Kidney tubule cell (primary cell): ENCODE results near the gene UBE2H.
"Not testable (repeated sequence)": the region's sequence is repeated elsewhere in the genome, so short reads cannot be mapped to it uniquely, and the experiment has no call there.

Experiments used
- DNase-seq: peaks from one replicate; pipeline ENCODE4 v3.0.0-alpha.2; 2018; ENCODE audit warnings: low spot score

UBE2H gene

DNA sequence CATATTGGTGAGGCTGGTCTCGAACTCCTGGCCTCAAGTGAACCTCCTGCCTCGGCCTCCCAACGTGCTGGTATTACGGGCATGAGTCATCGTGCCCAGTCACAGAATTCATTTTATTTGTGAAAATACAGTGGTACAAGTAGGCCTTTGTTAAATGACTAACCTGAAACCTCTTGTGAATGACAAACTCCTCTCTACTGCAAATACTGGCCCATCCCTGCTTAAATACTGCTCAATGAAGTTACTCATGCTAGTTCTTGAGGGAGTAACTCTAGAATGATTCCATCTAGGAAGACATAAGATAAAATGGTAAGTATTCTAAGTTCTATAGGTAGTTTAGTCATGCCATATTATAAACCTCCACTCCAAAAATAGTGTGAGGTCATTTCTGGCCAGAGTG lies 80.7 kb downstream of the UBE2H start:
- DNase-seq = peak; percentile 45

DNA sequence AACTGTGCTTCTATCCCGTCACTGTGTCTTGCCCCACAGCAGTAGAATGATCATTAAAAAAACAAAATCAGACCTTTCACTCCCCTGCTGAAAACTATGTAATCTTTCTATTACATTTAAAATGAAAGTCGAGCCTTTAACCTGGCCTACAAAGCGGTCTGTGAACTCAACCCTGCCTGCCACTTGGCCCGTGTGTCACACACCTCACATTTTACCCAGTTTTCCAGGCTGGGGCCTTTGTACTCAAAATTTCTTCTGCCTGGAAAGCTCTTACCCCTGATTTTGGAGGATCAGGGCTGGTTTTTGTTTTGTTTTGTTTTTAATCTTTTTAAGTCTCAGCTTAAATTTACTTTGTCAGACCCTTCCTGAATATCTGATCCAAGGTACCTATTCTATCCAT lies 82.1 kb downstream of the UBE2H start:
- no peak for DNase-seq

DNA sequence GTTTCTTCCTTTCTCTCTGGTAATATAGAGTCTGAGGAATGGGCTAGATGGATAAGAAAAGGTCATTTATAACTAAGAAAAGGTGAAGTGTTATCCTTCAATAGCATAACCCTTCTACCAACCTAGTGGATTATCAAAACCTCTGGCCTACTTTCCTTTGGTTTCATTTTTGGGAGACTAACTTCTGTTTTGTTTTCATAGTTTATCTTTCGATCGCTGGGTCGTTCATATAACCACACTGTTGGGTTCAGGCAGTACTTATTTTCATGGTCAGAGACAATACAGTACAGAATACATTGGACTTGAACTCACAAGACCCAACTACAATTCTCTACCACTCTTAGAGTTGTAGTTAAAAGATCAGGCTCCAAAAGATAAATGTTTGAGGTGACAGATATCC lies 86.5 kb downstream of the UBE2H start:
- DNase-seq = no peak

DNA sequence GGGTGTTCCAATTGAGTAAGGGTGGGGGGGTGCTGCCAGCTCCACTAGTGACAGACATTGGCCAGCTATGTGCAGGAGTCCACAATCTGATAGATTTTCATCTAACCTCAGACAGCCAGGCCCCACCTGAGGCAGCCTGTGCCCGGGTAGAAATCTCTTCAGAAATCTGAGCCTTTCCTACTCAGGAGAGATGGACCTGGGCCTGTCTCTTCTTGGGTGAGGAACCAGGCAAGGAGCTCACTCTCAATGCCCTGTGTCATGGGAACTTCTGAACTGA lies 86.9 kb downstream of the UBE2H start:
- DNase-seq = no peak

DNA sequence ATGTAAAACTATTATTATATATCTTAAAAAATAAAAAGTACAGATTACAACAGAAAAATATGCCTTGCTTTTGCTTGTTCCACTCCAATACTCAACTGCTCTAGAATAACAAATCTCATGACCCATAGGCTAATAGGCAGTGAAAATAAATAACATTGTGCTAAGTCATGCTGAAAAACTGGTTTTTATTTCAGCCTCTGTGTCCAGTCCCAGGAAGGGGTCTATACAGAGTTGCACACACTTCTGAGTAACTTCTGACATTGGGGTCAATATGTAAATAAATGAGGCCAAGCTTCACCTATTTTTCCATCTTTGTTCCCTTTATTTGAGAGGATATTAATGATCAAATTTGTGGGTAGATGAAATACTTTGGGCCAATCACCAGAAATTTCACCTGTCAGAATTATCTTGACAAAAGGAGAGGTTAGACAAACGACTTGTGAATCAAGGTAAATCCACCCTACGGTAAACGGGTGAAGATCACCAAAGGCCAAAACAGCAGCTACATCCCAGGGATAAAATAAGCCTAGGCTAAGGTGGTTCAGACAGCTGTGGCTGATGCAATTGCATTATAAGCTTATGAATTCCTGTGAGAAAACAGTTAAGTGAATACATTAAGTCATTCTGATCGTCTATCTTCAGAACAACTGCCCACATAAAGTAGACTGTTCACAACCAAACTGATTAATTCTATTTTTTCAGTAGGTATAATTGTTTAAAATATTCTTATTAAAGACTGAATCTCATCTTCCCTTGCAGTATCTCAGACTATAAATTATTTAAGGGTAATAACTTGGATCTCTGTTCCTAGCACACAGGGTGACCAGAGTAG lies 87.5 kb downstream of the UBE2H start:
- peak; percentile 60 for DNase-seq

DNA sequence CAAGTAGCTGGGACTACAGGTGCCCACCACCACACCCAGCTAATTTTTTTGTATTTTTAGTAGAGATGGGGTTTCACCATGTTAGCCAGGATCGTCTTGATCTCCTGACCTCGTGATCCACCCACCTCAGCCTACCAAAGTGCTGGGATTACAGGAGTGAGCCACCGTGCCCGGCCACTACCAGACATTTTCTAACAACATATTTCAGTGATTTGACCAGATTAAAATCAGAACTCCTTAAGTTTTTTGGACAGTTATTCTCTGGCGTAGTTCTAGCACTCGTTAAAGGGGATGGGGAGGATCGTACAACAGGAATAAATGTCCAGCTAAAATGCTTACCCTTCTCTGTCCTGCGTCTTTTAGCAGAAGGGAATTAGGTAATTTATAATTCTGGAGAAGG lies 88.1 kb downstream of the UBE2H start:
- DNase-seq = not testable (repeated sequence)

DNA sequence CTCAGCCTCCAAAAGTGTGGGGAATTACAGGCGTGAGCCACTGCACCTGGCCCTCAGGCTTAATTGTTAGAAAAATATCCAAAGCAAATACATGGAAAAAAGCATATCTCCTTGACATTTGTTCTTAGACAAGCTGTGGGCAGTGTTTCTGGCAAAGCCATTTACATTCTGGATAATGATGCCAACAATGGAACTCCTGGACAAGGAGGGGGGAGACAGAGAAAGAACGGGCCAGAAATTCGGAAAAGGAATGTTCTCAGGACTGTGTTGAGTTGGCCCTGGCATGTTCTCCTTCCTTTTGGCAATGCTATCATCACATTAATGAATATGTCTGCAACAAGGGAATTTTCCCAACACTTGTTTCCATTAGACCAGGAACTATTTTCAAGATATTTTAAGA lies 88.7 kb downstream of the UBE2H start:
- no peak for DNase-seq

DNA sequence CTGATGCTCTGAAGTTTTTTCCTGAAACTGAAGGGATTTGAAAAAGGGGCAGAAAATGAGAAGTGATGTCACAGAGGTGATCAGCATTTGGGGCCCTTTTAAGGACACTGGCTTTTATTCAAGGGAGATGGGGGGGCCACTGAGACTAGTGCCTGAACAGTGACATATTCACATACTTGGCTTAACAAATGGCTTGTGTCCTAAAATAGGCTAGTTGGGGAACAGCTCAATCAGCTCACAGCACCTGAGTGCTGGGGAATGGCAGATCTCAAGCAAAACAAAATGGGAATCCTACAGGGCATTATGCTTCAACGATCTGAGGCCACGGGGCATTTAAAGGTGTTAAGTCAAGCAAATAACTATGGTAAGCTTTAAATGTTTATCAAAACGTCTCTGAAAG lies 90.1 kb downstream of the UBE2H start:
- DNase-seq = no peak

DNA sequence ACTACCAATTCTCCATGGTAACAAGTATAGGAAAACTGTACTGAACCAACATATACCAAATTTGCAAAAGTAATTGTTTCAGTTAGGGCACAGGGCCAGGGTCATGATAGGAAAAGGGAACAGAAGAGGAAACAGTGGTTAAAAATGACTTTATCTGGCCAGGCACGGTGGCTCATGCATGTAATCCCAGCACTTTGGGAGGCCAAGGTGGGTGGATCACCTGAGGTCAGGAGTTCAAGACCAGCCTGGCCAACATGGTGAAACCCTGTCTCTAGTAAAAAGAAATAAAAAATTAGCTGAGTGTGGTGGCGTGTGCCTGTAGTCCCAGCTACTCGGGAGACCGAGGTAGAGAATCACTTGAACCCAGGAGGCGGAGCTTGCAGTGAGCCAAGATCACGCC lies 92.0 kb downstream of the UBE2H start:
- not testable (repeated sequence) for DNase-seq

DNA sequence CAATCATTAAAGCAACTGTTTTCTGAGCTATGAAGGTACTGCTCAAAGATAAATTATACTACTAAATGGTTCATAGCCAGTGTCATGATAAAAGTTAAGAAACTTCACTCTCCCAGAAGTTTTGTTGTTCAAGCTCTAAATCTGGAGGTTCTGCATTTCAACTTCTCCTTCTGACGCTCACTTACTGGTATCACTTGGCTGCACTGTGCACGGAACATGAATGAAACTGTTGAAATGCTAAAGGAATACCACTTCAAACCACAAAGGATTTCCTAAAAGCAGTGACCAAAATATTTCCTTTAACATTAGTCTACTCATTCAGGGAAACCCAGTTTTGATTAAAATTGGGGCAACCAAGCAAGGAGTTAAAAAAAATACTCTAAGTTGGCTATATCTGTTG lies 93.6 kb downstream of the UBE2H start:
- DNase-seq = no peak

DNA sequence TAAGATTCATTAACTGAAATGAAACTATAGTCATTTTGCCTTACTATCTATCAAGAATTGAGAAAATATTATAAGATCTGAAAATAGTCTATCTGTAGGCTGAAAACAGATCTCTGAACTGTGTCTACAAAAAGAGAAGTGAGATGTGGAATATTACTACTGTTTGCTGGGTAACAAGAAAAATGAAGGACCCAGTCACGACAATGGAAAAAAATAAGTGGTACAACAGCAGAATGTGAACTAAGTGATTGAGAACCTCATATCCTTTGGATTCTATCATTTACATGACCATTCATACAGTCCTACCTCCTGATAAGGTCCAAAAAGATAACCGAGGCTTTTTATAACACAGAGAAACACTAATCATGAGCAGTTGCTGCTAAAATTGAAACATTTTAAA lies 94.3 kb downstream of the UBE2H start:
- DNase-seq = no peak

DNA sequence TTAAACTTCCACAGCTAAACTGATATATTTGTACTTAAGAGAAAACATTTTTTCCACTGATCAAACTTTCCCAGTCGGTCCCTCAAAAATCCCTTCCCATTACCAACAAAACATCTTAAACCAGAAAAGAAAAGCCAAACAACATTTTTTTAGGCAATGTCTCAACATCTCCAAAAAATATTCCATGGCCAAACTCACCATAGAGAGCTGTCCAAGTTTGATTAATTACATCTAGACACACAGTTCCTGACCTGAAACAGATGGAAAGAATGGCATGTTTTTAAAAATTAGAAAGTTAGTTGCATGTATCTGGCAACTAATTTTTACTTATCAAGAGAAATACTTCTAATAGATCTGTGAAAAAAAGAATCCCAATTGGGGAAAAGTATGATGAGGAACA lies 95.4 kb downstream of the UBE2H start:
- DNase-seq = no peak

DNA sequence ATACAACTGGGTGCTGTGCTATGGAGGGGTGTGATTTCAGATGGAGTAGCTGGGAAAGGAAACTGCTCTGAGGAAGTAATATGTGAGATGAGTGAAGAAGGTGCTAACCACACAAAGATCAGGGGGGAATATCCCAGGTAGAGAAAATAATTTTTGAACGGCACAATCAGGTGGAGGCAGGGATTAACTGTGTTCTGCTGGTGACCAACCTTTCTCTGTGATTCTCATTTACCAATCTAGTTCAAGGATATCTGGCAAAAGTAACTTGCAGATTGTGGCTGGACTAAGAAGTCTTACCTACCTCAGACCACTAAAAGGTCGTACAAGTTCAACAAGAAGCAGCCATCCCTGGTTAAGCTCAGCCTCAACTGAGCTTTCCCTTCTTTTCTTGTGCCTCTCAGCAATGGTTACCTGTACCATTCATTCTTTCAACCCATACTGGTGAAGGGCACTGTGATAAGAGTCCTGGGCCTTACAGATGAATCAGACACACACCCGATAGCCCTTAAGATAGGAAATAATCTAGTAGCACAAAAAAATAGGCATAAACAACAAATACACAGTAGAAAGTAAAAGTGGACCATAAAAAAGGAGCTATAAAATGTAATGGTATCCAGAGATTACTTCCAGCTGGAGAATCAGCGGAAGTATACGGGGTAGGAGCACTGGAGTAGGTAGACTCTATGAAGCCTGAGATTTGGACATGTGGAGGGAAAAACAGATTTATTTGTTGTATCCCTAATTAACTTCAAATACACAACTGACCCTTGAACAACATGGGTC lies 96.6 kb downstream of the UBE2H start:
- DNase-seq = no peak

DNA sequence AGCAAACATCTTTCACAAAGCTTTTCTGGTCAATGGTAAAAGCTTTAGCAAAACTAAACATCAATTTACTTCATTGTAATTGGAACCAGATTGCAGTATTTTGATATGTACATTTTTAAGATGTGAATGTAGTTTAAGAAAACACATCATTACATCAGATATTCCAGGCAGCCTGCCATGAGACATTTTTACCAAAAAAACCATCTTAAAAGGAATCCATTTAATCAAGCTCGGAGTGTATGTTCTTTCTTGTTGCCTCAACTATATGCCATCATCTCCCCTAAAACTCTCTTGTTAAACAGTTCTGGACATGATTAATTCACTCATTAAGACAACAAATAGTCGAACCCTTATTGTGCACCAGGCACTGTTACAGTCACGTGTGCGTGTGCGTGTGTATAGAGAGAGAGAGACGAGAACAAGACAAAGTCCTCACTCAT lies 97.5 kb downstream of the UBE2H start:
- DNase-seq = no peak

DNA sequence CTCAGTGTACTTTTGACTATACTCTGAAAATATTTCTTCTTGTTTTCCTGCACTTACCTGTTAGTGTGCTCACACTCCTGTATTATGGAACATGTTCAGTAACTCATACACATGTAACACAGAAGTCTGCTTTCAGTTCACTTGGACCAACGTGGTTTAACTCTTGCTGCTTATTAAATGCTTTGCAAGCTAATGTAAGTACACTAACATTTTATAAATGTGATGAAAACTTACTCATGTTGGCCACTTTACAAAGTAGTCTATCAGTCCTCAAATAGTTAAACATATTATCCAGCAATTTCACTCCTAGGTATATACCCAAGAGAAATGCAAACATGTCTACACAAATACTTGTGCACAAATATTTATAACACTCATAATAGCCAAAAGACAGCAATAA lies 98.4 kb downstream of the UBE2H start:
- no peak for DNase-seq

DNA sequence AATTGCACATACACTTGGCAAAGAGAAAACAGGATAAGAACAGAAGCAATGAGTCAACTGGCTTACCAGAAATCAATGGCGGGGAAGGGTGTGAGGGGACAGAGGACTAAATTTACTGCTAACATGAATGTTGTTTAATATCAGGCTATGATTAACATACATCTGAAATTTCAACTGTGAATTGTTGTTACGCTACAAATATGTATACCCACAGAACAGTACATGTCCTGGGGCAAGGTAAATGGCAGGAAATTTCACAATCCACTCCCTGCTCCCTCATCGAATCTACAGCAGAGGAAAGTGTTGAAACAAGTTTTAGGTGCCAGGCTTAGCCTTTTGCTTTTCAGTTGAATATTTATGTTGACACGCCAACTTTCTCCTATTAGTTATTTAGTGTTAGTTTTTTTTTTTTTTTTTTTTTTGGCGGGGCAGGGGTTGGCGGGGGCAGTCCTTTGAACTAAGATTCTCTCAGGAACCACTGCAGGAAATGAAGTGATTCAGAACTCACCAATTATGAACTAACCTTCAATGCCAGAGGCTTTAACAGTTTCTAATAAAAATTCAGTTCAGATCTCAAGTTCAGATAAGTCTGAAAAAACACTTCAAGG lies 99.0 kb downstream of the UBE2H start:
- no peak for DNase-seq

DNA sequence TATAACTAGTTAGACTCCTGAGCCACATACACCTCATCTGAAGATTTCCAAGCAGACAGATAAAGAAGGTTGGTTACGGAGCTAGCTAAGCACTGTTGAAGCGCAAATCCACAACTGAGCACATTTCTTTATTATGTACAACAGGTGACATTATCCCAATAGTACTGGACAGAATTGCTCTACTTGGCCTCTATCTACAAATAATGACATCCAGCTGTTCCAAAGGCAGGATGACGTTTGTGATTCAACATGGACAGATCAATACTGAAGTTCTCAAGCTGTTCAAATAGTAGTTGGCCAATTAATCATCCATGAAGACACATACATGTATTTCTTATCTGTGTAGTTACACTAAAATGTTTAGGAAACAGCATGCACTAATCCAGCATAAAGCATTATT lies 101.0 kb downstream of the UBE2H start:
- DNase-seq = no peak

DNA sequence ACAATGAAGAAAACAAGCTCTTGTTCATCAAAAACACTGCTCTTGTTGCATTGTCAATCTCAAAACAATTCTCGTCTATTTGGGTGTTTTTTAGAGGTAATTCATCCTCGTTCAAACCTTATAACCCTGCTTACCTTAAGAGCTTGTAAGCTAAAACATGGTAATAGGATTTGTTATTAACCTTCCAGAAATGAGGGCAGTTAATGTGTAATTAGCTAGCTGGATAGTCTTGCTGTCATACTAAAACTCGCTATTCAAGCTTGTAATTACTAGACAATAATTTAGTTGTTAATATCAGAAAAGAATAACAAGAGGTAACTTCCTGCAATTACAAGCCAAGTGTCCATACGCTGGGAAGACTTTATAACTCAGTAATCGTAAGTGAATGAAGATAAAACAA lies 101.6 kb downstream of the UBE2H start:
- DNase-seq = peak; percentile 56

DNA sequence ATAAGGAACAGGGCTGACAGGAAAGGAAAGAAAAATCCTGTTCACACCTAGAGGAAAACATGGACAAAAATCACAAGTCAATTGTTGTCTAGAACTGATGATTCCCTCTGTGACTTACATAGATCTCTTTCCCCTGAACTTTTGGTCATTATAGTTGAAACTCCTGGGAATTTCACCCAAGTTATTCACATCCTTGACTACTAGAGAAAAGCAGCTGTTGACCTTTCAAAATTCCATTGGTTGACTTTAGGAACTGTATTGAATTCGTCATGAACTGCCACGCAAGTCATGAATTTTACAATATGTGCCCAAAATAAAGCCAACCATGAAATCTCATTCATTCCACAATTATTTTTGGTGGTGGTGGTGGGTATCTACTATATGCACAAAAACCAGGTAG lies 104.3 kb downstream of the UBE2H start:
- DNase-seq = no peak

DNA sequence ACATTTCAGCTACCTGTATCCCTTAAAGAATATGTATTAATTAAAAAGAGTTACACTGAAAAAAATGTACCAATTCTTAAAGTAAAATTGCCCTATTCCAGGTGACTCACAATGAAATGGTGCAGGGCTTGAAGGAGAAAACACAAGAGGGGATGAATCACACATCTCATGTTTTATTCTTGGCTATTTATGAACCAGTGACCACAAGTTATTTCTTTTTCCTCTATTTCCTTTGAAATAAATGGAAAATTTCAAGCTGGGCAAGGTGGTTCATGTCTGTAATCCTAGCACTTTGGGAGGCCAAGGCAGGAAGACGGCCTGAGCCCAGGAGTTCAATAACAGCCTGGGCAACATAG lies 106.8 kb downstream of the UBE2H start:
- DNase-seq = peak; percentile 87

DNA sequence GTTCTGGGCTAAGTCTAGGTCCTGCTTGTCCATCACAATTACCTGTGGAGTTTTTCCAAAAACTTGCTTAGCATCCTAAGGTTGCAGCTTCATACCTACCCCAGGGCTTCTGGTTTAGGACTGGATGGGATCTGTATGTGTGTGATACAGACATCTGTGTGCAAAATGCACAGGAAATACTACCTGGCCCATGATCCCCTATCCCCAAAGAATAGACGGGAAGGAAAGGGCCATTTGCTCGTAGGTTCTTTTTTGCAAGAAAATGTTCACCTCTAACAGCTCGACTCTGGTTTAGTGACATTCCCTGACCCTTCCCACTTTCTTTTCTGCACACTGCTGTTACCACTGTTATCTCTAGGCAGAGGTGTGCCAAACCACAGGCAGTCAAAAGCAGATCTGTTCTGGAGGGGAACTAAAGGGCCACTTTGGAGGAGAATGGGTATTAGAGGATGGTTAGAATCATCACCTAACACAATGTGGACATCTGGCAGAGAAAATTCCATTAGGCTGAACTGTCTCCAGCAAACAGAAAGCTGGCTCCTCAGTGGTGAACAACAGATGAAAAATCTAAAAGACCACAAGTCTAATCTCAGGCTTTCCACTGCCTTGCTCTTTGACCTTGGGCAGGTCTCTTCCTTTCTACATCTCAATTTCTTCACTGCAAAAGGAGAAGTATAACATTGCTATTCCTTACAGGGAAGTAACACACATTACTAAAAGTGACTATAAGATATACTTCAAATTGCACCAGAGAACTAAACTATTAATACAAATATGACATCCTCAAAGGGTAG lies 107.4 kb downstream of the UBE2H start:
- DNase-seq = peak; percentile 79

DNA sequence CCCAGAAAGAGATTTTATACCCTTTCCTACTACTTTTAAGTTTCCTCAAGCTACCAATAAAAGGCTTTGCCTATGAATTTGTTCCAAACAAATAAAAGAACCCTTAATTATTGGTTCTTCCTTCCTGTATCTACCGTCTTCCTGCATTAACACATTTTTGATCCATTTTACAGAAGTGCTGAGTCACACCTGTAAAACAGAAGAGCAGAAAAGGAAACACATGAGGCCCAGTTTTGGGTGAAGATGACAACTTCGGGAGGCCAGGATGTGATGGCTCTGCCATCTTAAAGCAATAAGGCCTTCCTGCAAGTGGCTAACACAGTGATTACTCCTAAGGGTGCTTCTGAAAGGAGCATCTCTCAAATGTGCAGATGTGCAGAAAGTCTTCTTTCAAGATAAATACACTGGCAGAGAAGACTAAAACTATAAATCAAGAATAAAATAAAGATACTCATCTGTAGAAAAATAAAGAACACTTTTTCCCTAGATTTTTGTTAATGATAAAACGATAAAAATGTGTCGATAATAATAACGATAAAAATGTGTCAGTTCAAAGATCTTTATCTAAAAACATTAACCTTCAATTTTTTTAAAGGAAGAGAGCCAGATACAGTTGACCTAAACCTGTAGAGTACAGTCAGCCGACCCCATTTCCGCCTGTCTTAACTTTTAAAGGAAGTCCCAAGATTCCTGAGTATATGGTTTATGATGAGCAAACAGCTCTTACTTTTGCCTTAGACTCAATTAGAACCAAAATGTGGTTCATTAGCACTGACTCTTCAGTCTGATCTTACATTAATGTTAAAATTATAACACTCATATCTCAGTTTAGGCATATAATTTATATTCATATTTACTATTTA lies 108.6 kb downstream of the UBE2H start:
- DNase-seq = no peak
